Stimulated activated CD4-positive, alpha-beta T cell treated with anti-CD3 and anti-CD28 coated beads, TNF-alpha, amount 100 ng/mL, for 24 hours (primary cell): ENCODE results near the gene GDF7.
"Not testable (repeated sequence)": the region's sequence is repeated elsewhere in the genome, so short reads cannot be mapped to it uniquely, and the experiment has no call there.

Experiments
- DNase-seq, 3 experiments: peaks; one replicate each; pipeline ENCODE4 v3.0.0-alpha.2; 2020; ENCODE audit warnings: low read depth in 3 of 3

Gene GDF7

DNA sequence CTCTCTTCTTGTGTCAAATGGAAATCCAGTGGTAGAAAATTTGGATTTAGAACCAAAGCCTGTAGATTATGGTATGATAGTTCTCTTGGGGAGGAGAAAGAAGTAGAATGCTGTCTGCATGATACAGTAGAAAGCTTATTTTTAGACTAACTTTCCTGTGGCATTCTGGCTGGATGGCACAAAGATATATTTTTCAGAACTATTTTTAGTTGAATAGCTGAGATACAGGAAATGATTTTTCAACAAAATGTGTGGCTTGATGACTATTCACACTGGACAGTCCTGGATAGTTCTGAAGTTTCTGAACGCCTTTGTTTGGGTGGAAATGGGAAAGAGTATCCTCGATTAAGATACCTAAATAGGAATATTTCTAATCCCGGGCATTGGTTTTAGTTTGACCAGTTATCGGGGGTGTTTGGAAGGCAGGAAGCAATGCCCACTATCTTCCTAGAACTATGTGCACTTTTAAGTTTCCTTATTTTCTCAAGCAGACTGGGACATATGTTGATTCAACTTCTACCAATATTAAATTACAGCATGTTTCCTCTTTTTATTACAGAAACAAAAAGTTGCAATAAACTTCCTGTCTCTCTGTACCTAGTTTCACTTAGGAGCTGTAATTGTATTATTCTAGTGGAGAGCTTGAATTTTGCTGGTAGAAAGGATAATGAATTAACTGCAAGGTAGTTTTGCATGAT, 32.1 kb downstream of the GDF7 start:
- DNase-seq: no peak

GRCh38 chr2:20702563-20702962, 35.6 kb downstream of the GDF7 start:
- no peak for DNase-seq

DNA sequence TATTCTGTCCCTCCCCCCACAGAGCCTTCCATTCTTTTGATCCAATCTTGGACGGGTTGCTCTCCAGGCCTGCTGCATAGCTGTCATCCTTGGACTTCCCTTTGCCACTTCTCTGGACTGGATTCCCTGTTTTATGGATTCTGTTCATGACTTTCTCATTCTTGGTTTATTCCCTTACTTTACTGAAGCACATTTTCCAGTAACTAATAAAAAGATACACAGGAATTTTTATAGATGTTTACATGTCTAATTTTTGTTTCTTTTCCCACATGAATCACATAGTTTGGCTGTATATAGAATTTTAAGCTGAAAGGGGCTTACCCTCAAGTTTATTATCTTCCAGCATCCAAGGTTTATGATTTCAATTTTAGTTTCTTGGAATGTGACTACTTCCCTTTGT, 37.9 kb downstream of the GDF7 start:
- no peak for DNase-seq

DNA sequence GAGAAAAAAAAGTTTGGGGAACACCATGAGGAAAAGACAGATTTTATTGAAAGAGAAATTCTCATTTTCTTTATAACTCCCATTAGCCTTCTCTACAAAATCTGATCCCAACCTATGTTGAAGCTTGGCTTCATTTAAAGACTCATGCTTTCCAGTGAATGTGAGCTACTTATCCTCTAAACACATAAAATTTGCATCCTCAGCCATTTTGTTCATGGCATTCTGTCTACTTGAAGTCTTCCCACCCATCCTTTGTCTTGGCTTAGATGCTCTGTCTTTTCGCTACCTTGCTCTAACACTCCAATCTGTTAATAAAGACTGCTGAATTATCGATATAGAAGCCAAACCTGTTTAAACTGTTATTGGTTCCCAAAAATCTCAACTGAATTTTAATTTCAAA, 39.3 kb downstream of the GDF7 start:
- no peak for DNase-seq

DNA sequence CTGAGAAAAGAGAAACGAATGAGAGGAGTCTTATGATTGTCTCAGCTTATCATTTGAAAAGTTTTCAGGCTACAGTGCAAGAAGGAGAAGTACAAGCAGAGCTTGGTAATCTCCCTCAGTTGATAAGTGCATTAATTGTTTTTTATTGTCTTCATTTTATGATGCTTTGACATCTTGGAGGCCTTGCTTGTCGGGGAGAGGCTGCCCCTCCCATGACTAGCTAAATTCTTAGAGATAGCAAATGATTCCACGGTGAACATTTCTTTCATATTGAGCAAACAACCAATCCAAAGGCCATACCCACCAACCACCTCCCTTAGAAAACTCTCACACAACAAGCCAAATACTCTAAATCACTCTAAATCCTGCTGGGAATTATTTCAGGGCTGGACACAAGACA, 39.8 kb downstream of the GDF7 start:
- DNase-seq: no peak

DNA sequence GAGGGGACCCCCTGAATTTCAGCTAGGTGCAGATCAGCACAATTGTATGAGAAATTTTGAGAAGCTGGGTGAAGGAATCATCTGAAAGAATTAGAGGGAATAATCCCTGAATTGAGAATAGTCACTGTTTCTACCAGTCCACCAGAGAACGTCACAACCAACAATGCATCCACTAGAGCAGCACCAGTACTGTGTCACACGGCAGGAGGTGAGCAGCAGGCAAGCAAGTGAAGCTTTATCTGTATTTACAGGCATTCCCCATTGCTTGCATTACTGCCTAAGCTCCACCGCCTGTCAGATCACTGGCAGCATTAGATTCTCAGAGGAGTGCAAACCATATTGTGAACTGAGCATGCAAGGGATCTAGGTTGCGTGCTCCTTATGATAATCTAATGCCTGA, 40.7 kb downstream of the GDF7 start:
- no peak for DNase-seq

GRCh38 chr2:20711641-20712040, 44.7 kb downstream of the GDF7 start:
- not testable (repeated sequence) for DNase-seq

DNA sequence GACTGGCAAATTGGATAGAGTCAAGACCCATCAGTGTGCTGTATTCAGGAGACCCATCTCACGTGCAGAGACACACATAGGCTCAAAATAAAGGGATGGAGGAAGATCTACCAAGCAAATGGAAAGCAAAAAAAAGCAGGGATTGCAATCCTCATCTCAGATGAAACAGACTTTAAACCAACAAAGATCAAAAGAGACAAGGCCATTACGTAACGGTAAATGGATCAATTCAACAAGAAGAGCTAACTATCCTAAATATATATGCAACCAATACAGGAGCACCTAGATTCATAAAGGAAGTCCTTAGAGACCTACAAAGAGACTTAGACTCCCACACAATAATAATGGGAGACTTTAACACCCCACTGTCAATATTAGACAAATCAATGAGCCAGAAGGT, 46.6 kb downstream of the GDF7 start:
- not testable (repeated sequence) for DNase-seq

DNA sequence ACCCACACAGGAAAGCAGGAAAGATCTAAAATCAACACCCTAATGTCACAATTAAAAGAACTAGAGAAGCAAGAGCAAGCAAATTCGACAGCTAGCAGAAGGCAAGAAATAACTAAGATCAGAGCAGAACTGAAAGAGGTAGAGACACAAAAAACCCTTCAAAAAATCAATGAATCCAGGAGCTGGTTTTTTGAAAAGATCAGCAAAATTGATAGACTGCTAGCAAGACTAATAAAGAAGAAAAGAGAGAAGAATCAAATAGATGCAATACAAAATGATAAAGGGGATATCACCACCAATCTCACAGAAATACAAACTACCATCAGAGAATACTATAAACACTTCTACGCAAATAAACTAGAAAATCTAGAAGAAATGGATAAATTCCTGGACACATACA, 47.5 kb downstream of the GDF7 start:
- not testable (repeated sequence) for DNase-seq

DNA sequence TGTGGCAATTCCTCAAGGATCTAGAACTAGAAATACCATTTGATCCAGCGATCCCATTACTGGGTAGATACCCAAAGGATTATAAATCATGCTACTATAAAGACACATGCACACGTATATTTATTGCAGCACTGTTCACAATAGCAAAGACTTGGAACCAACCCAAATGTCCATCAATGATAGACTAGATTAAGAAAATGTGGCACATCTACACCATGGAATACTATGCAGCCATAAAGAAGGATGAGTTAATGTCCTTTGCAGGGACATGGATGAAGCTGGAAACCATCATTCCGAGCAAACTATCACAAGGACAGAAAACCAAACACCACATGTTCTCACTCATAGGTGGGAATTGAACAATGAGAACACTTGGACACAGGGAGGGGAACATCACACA, 49.2 kb downstream of the GDF7 start:
- DNase-seq: not testable (repeated sequence)

DNA sequence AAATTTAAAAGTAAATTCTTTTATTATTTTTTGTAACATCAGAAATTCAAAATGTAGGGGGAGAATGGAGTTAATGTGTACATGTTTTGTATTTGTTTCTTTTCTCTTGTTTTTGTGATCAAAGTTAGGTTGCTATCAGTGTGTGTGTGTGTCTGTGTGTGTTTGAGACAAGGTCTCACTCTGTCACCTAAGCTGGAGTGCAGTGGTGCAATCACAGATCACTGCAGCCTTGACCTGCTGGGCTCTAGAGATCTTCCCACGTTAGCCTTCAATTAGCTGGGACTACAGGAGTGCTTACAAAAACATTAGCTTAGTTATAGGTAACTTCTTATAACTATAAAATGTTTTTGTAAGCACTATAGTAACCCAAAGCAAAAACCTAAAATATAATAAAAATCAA, 50.7 kb downstream of the GDF7 start:
- DNase-seq: no peak

- no peak for DNase-seq
Measured at GRCh38 chr2:20722592-20723240, 55.8 kb downstream of the GDF7 start.

DNA sequence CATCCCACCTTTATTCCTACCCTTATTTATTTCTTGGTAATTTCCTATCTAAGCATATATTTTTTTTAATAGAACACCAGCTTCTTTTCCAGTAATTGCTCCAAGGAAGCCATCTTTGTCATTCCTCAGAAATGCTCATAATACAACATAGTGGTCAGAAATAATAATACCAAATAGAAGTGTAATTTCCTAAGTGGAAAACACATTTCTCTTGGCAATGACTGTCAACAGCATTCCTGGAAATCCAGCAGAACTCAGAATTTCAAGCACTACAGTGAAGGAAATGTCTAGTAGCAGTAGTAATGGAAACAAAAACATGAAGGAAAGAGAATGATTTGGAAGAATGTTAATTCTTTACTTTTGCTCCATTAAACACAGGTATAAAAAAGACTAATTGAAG, 56.6 kb downstream of the GDF7 start:
- DNase-seq: no peak

DNA sequence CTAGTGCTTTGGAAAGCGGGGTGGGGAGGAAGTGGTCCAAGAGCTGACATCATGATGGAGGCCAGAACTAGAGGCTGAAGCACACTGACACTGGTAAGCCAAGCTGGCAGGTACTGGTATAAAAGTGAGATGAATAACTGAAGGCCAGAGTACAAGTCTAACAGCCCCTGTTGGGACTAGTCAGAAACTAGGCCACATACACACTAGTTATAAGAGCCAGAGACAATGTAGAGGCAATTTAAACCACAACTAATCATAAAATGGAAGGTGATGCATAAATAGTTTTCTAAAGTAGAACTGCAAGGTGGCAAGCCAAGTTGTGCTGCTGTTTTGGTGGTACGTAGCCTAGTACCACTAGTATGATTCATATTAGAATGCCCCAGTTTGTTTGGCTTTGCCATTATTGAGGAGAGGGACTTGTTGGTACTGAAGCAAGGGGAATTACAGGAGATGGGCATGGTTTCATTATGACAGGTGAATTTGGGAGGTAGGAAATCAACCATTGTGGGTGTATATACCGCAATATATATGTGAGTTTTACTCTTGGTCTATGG, 57.6 kb downstream of the GDF7 start:
- DNase-seq: no peak

GRCh38 chr2:20725782-20726181, 58.8 kb downstream of the GDF7 start:
- no peak for DNase-seq

DNA sequence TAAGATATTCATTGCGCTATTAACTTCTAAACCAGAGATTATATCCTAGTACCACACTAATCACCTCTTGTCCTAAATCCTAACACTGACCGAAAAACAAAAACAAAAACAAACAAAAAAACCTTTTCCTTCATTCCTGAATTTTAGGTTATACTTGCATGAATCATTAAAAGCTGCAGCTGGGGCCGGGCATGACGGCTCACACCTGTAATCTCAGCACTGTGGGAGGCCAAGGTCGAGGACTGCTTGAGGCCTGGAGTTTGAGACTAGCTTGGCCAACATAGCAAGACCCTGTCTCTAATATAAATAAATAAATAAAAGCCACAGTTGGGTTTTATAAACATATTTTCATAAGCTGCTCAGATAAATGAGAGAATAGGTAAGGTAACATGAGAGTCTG, 60.0 kb downstream of the GDF7 start:
- no peak for DNase-seq

- no peak for DNase-seq
Measured at GRCh38 chr2:20728114-20728758, 61.3 kb downstream of the GDF7 start.
